Dedifferentiated amniotic fluid mesenchymal stem cell (primary cell): Measurements from ENCODE around the gene TEKTIP1.
"Not testable (repeated sequence)": the region's sequence is repeated elsewhere in the genome, so short reads cannot be mapped to it uniquely, and the experiment has no call there.

Source experiments
- DNase-seq: peaks from one replicate; pipeline ENCODE4 v3.0.0-alpha.2; 2016; ENCODE audit errors: extremely low spot score

TEKTIP1 gene

GRCh38 chr19:3507371-3508120, 31.4 kb upstream of the TEKTIP1 start:
- no peak for DNase-seq

GRCh38 chr19:3508121-3508661, 30.8 kb upstream of the TEKTIP1 start:
- not testable (repeated sequence) for DNase-seq

GRCh38 chr19:3508771-3509535, 30.0 kb upstream of the TEKTIP1 start:
- DNase-seq = no peak

DNA sequence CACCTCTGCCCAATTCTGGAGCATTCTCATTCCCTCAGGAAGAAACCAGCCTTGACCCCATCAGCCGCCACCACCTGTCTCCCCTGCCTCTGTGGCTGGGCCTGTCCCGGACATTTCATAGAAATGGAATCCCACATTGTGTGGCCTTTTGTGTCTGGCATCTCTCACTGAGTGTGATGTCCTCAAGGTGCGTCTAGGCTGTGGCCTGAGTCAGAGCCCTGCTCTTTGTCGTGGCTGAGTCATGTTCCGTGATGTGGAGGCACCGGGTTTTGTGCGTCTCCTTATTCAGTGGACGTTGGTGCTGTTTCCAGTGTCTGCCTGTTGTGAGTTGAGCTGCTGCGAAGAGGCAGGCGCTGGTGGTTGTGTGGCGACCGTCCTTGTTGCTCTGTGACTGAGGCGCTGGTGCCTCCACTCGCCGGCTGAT, 29.4 kb upstream of the TEKTIP1 start:
- DNase-seq = no peak

DNA sequence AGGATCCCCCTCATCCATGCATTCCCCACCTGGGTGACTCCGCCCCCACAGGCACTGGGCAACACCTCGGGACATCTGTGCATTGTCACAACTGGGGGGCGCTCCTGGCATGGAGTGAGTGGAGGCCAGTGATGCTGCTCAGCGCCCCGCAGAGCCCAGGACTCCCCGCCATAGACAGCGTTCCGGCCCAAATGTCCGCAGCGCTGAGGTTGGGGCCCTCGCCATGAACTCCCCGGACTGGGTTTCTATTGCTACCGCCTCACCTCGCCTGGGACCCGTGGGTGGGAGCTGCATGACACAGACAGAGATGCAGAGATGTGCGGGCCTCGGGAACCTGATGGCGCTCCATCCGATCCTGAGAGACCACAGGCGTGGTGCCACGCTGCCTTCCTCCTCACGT, 28.2 kb upstream of the TEKTIP1 start:
- no peak for DNase-seq

DNA sequence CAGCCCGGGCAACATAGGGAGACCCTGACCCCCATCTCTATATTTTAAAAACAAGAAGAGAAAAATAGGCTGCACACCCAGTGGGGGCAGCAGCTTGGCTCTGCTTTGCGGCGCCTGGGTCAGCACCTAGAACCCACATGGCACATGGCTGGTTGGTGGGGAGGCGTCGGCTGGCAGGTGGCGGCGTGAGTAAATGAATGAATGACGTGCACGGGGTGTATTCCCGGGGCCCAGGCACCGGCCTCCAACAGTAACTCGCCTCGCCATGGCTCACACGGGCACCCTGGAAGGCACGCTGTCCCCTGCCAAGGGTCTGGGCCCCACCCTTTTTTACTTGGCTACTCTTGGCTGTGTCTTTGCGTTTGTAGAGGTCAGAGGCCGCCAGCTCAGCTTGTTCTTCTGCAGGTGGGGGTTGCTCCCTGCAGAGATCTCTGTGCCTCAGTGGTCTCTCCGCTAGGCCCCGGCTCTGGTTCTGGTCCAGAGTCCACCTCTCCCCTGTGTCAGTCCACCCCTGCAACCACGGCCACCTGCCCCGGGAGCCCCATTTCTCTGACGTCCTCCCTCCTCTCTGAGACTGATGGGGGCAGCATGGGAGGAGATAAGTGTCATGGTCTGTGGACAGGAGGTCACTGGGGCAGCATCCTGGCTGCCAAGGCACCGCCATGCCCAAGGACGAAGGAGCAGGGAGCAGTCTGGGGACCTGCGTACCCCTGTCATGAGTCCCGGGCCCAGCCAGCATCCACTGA, 27.3 kb upstream of the TEKTIP1 start:
- no peak for DNase-seq

- DNase-seq = no peak
These were observed 26.3 kb upstream of the TEKTIP1 start for GRCh38 chr19:3512562-3513228.

- DNase-seq = no peak
These were observed 25.5 kb upstream of the TEKTIP1 start for GRCh38 chr19:3513229-3514140.

DNA sequence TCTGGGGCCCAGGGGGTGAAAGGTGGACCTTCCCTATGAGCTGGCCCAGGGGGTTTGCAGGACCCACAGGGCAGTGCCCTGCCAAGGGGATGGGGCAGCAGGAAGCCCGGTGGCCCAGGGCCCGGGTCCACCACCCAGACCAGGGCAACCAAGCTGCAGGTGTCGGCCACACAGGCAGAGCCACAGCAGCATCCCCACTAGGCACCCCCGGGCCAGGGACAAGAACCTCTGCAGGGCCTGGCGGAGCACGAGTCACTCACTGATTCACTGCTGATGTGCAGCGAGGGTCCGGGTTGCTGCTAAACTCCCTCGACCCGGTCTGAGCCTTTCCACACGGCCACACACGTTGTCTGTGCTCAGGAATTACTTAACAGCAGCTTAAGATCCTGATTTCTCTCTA, 24.0 kb upstream of the TEKTIP1 start:
- no peak for DNase-seq

- DNase-seq = no peak
These were observed 23.0 kb upstream of the TEKTIP1 start for GRCh38 chr19:3515891-3516422.

- no peak for DNase-seq
These were observed 22.2 kb upstream of the TEKTIP1 start for GRCh38 chr19:3516675-3517207.

- no peak for DNase-seq
These were observed 21.3 kb upstream of the TEKTIP1 start for GRCh38 chr19:3517638-3518037.

DNA sequence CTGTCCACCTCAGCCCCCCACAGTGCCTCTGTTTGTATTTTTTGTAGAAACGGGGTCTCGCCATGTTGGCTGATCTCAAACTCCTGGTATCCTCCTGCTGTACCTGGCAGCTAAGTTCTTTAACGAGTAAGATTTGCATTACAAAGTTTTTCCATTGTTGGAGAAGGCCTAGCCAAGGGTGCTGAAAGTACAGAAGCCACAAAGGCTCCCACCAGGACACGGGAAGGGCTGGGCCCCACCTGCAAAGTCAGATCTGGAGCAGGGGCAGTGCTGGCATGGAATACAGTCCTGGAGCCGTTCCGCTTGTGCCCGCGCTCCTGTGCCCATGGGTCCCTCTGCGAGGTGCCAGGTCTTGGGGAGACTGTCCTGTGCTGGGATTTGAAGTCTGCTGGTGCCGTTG, 20.7 kb upstream of the TEKTIP1 start:
- DNase-seq = no peak

DNA sequence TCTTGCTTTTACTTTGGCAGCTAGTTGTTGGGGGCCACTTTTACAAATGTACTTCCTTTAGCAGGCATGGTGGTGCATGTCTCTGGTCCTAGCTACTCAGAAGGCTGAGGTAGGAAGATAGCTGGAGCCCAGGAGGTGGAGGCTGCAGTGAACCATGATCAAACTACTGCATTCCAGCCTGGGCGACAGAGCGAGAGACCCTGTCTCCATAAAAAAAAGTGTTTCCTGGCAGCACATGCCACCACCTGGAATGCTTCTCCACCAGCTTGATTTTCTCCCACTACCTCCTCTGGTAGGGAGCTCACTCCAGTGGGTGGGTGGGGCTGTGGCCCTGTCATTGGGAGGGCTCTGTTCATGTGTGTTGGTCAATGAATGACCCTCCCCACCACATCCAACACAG, 20.3 kb upstream of the TEKTIP1 start:
- no peak for DNase-seq

GRCh38 chr19:3519126-3519525, 19.8 kb upstream of the TEKTIP1 start:
- DNase-seq = no peak

DNA sequence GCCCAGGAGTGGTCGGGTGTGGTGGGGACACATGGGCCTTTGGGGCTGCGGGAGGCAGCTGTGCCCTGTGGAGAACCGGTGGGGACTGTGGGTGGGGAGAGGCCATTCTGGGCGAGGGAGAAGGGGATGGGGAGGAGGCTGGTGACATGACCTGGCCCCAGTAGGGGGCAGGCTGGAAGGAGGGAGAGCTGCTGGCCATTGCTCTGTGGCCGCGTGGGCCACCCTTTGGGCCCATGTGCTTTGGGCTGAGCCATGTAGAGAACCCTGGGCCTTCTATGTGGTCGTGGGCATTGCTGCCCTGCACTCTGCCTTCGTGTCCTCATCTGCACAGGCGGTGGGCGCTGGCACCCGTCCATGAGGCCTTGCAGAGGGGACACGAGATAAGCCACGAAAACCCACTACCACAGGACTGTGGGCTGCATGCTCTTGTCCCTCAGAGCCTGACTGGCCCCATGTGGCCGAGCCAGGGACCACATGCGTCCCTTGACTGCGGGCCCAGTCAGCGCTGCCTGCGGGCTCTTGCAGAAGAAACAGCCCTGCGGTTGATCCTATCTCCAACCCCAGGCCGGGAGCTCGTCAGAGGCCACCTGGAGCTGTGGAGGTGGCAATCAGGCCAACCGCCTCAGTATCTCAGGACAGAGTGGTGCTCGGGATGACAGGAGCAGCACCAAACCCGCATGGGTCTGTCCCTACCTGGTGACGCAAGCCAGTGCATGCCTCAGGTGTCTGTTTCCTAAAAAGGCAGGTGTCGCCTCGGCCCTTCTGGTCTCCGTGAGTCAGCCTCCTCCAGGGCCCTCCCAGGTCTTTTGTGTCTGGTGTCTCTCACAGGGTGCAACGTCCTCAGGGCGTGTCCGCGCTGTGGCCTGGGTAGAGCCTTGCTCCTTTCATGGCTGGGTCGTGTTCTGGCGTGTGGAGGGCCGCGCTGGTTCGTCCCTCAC, 18.5 kb upstream of the TEKTIP1 start:
- no peak for DNase-seq

DNA sequence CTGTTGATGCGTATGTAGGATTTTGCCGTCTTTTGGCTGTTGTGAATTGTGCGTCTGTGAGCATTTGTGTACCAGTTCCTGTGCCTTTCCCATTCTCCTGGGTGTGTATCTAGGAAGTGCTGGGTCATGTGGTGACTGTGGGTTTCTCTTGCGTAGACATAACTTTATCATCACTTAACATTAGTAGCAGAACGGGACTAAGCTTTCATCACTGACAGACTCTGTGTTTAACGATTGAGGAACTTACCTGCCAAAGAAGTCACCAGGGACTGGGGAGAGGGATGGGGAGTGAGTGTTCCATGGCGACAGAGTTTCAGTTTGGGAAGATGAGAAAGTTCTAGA, 17.9 kb upstream of the TEKTIP1 start:
- DNase-seq = no peak

DNA sequence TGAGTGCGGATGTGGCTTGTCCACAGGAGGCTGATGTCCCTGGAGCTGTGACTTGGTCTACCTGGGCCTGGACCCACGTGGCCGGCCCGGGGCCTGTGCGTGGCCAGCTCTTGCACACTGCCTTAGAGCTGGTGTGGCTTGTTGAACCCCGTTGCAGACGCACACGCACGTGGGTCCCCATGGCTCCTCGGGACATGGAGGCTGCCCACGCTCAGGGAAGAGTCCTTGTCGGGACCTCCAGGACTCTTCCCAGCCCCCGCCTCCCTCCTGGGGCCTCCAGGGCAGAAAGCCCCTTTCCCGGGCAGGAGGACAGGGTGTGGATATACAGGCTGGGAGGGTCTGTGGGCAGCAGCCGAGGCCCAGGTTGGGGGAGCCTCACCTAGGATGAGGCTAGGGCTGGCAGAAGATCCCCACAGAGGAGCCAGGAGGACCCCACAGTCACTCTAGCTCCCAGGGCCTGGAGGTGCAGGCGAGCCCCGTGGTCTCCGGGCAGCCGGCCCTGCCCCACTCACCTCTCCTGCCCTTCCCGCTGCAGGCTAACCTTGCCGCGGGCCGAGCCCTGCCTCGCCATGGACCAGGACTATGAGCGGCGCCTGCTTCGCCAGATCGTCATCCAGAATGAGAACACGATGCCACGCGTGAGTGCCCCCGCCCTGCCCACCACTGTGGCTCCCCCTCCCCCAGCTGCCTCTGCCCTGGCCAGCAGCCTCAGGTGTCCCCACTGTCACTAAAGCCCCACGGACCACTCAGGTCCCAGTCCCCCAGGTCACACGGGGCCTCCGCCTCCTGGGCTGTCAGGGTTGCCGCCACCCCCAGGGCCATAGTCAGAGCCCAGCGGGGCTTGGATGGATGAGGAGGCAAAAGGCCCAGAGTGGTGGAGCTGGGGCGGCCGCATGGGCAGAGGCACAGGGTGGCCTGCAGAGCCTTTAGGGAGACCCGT, 16.3 kb upstream of the TEKTIP1 start:
- DNase-seq = no peak
